PFSK-1 (cell line): ENCODE measurements around the gene RANBP6.

Experiments used
- POLR2AphosphoS5 ChIP-seq: IDR thresholded peaks from 2 replicates; pipeline ENCODE4 v1.6.1; 2012; ENCODE audit warnings: low read depth, mild to moderate bottlenecking, control low read depth, low read length, moderate library complexity
- REST ChIP-seq, 2 experiments: IDR thresholded peaks; 2 replicates each; pipeline versions ENCODE4 v1.6.1 to v1.8.0; 2011 to 2012; ENCODE audit warnings: low read depth in 2 of 2, low read length in 2 of 2, control low read depth in 1 of 2, inconsistent platforms in 1 of 2, mild to moderate bottlenecking in 1 of 2, moderate library complexity in 1 of 2; ENCODE audit not compliant: insufficient read depth in 1 of 2
- SIN3A ChIP-seq: IDR thresholded peaks from 2 replicates; pipeline ENCODE4 v1.6.1; 2012; ENCODE audit warnings: mild to moderate bottlenecking, low read length, moderate library complexity, borderline replicate concordance; ENCODE audit not compliant: insufficient read depth

GRCh38 chr9:6006749-6007057 lies 8.7 kb downstream of the RANBP6 start:
- TF ChIP-seq REST (IDR thresholded peaks at IDR 0.05; ENCODE audit: insufficient read depth in 1 of 2, low read depth in 2 of 2, low read length in 2 of 2) (no peak), SIN3A (no peak), POLR2AphosphoS5 (no peak)
